Measurements from ENCODE around the gene SPATA32.

The SPATA32 gene

DNA sequence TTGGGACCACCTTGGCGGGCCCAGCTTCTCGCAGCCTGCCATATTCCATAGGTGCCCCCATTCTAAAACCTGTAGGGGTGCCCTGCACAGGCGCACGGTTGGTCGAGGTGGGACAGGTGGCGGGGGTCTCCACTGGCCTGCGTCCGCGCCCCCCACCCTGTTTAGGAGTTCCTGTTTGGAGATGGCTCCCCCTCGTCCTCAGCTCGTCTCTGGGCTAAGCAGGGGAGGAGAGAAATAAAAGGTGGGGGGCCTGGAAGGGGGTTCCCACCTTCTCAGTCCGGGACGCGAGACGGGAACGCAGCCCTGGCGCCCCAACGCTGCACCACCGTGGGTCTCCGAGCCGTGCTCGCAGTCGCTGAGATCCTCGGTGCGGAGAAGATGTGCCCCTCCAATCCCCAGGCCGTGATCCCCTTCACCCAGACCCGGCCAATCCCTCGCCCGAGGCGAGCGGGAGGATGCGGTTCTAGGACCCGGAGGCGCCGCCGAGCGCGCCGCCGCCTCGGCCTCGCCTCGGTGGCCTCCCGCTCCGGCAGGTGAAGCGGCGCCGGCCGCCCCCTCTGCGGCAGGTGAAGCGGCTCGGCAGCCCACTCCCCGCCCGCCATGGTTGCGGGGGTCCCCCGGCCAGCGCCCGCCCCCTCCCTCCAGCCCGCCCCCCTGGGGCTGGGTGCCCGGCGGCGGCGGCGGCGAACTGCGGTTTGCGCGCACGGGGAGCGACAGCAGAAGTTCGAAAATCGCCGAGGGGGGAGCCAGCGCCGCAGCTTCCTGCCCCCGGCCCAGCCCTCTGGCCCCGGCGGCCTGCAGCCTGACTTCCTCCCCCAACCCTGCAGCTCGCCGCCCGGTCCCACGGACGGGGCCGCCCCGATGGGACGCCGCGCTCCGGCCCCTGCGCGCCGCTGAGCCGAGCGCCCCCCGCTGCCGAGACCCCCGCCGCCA lies 40.5 kb downstream of the SPATA32 start, which contains the start of gene FMNL1:
FMNL1 (plus strand) TSS at position 805 of the 933 bp plus-strand sequence. CDS start 240 bp downstream, outside the sequence.
- Mint-ChIP-seq H3K36me3 (peaks cover 41 to 73% of the 10 kb centered on the region in 2 donors), H3K4me3 (peak within 1 kb of the TSS; percentile 90 to 99), H3K27ac (peak within 1 kb of the TSS; percentile 97), H3K9me3 (no peaks in the 10 kb centered on the region), H3K27me3 (no peaks in the 10 kb centered on the region), H3K4me1 (peaks cover 52 to 68% of the 10 kb centered on the region in 2 donors)
- ATAC-seq (replicated peaks) = peak in 1 of 2 donors; percentile 10
- peak; percentile 49 for DNase-seq

DNA sequence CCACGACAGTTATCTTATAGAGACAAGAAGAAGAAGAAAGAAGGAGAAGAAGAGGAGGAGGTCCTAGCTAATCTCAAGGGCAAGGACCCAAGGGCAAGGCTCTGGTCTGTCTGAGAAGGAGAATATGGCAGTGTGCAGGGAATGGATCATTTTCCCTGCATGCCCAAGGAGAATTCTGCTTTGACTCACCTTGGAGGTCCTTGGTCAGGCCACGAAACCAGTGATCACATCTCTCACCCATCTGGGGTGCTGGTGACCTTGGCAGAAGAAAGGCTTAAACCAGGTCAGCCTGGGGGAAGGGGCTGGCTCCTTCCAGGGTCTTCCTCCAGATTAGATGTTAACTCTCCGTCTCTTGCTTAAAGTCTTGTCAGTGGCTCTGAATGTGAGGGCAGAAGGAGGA lies 41.8 kb downstream of the SPATA32 start:
- Mint-ChIP-seq H3K27ac (peak overlapping the region; percentile 63), H3K4me3 (peak overlapping the region; percentile 85 to 86), H3K27me3 (no peaks in the 10 kb centered on the region), H3K4me1 (peaks cover 39 to 55% of the 10 kb centered on the region in 2 donors), H3K9me3 (no peaks in the 10 kb centered on the region), H3K36me3 (peaks cover 47 to 74% of the 10 kb centered on the region in 2 donors)
- no peak for DNase-seq
- ATAC-seq (replicated peaks) = no peak

DNA sequence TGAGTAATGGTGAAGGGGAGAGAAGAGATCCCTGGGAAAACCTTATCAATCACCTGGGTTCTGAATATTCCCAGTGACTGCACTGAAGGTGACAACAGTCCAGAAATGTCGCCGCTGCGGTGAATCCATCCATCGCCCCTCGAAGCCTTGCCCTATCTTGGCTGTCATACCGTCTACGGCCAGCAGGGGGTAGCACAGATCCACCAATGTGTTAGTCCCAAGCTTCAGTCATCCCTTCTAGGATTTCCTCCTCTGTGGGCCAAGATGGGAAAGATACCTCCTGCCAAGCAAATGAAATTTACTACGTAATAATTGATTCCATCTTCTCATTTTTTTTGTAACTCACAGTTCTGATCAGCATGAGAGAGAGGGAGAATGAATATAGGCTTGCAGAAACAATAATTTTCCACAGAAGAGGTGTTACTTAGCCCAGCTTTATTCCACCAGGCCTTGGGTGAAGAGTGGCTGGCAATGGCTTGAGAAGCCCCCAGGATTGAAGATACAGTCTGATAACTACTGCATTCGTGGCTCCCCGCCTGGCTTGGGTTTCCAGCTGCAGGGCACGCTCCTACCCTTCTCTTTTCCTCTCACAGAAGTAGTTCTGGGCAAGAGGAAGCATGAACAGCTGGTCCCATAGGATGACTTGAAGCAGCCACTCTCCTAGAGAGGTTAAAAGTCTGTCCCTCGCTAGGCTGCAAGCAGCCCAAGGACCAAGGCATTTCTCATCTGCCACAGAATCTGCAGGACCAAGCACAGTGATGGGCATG lies 42.8 kb downstream of the SPATA32 start:
- Mint-ChIP-seq H3K9me3 (no peaks in the 10 kb centered on the region), H3K4me3 (peak overlapping the region; percentile 85 to 86), H3K36me3 (peaks cover 43 to 74% of the 10 kb centered on the region in 2 donors), H3K4me1 (peaks cover 33 to 45% of the 10 kb centered on the region in 2 donors), H3K27ac (peak overlapping the region; percentile 77), H3K27me3 (no peaks in the 10 kb centered on the region)
- ATAC-seq (replicated peaks) (no peak), DNase-seq (peak; percentile 70)

All from stimulated activated naive B cell treated with anti-CD40 and anti-IgM and Interleukin-4, amounts not matched to agents 10 μg/mL and 1 μg/mL and 100 μg/mL, for 72 hours (primary cell).